ENCODE measurements around the gene VGF.
"Not testable (repeated sequence)": the region's sequence is repeated elsewhere in the genome, so short reads cannot be mapped to it uniquely, and the experiment has no call there.

The VGF gene

DNA sequence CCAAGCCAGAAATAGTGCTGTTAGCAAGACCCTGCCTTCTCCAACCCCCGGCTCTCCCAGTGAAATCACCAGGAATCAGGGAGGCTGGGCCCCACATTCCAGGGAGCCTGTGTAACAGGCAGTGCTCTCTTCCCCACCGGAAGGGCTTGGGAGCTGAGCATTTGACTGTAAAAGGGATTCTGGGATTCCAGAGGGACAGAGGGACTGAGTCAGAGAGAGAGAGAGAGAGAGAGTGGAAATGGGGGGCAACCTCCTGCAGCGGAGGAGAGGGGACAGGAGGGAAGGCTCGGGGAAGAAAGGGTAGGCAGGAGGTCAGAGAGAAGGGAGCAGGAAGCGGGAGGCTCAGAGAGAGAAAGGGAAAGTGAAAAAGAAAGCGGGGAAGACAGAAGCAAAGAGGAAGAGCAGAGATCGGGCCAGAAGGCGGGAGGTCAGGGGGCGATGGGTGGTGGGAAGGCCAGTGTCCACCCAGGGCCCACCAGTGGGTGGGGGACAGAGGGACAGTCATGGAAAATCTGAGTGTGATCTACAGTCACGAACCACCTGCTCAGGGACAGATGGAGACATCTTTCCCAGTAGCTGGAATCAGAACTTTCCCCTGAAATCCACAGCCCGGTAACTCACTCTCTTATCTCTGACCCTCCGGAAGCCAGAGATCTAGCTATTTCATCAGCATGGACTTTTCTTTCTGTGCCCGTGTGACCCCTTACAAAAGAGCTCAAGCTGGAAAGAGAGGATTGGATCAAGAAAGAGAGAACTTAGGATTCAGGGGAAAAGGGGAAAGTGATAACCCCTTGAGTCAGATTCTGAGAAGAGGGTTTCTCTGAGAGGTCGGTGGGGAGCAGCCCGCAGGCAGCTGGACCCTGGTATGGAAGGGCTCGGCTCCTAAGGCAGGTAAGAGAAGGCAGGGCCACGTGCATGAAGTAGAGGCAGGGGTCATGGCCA, 43.1 kb downstream of the VGF start:
- in situ Hi-C loops (cut with HindIII; ENCODE audit: low sequenced_read_pairs), result no loop called here

DNA sequence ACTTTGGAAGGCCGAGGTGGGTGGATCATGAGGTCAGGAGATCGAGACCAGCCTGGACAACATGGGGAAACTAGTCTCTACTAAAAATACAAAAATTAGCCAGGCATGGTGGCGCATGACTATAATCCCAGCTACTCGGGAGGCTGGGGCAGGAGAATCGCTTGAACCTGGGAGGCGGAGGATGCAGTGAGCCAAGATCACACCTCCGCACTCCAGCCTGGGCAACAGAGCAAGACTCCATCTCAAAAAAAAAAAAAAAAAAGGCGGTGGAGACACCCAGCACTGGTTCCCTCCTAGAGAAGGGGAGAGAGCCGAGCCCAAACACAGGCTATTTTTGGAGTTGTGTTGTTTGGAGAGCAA, 43.8 kb downstream of the VGF start:
- in situ Hi-C loops (cut with HindIII; ENCODE audit: low sequenced_read_pairs), result not testable (repeated sequence)

DNA sequence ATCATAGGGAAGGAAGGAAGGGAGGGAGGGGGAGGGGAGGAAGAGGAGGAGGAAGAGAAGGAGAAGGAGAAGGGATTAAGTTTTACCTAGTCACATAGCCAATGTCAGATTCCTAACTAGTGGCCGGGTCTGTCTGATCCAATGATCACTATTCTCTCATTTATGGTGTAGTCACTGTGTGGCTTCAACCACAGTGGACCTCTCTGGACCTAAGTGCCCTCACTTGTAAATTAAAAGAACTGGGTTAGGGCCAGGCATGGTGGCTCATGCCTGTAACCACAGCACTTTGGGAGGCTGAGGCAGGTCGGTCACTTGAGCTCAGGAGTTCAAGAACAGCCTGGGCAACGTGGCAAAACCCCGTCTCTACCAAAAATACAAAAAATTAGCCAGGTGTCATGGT, 45.1 kb downstream of the VGF start:
- in situ Hi-C loops (cut with HindIII; ENCODE audit: low sequenced_read_pairs), result no loop called here

DNA sequence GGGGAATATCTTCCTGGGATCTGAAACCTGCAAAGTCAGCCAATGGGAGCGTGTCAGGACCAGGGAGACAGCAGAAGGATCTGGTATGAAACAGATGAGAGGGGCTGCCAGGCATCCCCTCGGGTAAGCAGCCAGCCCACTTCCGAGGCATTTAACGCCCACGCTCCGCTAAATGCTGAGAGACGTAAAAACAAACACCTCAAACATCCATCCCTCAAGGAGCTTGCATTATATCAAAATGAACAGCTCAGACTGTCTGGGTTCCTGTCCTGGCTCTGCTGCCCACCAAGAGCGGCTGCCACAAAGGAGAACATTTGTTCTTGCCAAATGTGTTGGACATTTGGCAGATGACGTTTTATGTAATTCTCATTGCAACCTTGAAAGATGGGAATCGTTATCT, 45.5 kb downstream of the VGF start:
- in situ Hi-C loops (cut with HindIII; ENCODE audit: low sequenced_read_pairs), result no loop called here

DNA sequence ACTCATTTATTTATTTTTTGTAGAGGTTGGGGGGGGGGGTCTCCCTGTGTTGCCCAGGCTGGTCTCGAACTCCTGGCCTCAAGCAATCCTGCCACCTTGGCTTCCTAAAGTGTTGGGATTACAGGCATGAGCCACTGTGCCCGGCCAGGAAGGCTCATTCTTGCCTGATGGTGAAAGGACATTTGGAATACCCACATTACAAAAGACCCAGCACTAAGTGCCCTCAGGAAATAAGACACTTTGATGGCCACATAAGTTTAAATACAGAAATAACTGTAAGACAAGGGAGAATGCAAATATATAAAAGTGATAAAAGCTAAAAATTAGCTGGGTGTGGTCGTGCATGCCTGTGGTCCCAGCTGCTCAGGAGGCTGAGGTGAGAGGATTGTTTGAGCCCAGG, 46.5 kb downstream of the VGF start:
- in situ Hi-C loops (cut with HindIII; ENCODE audit: low sequenced_read_pairs), result no loop called here

DNA sequence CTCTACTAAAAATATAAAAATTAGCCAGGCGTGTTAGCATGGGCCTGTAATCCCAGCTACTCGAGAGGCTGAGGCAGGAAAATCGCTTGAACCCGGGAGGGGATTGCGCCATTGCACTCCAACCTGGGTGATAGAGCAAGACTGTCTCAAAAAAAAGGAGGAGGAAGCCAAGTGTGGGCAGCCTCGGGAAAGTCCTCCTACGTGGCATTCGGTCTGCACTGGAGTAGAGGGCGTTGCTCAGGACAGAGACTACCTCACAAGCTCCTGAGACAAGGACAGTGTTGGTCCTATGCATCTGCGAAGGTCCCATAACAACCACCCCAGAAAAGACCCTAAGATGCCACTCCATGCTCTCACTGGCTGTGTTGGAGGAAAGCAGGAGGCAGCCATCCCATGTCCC, 48.5 kb downstream of the VGF start:
- in situ Hi-C loops (cut with HindIII; ENCODE audit: low sequenced_read_pairs), result no loop called here

DNA sequence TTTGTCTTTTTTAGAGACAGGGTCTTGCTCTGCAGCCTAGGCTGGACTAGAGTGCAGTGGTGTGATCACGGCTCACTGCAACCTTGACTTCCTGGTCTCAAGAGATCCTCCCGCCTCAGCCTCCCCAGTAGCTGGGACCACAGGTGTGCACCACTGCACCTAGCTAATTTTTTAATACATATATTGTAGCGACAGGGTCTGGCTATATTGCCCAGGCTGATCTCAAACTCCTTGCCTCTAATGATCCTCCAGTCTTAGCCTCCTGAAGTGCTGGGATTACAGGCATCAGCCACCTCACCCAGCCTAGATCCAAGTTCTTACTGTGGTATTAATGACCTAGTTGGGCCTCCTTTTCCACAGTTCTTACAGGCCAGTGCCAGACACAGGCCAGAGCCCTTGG, 50.2 kb downstream of the VGF start:
- in situ Hi-C loops (cut with HindIII; ENCODE audit: low sequenced_read_pairs), result no loop called here

DNA sequence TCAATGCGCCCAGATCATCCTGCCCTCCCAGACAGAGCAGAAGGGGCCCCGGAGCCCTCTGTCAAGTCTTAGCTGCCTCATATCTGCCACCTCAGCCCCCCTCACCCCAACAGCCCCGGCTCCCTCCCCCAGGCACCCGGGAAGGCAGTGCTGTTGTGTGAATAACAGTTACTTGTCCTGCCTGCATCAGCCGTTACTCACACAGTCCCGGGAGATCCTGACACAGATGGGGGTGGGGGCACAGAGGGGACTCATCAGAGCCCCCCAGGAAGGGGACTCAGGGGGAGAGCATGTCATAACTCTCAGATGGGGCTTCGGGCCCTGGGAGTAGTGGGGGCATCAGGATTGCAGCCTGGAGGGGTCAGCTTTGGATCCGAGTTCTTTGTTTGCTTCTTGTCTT, 50.9 kb downstream of the VGF start:
- in situ Hi-C loops (cut with HindIII; ENCODE audit: low sequenced_read_pairs), result no loop called here

DNA sequence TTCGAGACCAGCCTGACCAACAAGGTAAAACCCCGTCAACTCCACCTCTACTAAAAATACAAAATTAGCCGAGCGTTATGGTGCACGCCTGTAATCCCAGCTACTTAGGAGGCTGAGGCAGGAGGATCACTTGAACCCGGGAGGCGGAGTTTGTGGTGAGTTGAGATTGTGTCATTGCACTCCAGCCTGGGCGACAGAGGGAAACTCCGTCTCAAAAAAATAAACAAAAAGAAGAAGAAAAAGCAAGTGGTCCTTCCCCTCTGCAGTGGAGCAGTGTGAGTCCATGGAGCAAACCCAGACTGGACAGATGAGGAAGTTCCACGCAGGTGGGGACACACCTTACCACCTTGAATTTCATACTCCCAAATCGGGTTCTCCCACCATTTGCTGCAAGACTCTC, 51.5 kb downstream of the VGF start:
- in situ Hi-C loops (cut with HindIII; ENCODE audit: low sequenced_read_pairs), result no loop called here

DNA sequence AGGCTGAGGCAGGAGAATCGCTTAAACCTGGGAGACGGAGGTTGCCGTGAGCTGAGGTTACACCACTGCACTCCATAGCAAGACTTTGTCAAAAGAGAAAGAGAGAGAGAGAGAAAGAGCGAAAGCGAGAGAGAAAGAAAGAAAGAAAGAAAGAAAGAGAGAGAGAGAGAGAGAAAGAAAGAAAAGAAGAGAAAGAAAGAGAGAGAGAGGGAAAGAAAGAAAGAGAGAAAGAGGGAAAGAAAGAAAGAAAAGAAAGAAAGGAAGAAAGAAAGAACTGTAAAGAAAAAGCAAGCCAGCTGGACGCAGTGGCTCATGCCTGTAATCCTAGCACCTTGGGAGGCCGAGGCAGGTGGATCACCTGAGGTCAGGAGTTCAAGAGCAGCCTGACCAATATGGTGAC, 52.2 kb downstream of the VGF start:
- in situ Hi-C loops (cut with HindIII; ENCODE audit: low sequenced_read_pairs), result not testable (repeated sequence)
